Esophagus (tissue), 2 donors: ENCODE results near the gene BCL11A. TPM values are rescaled to one million over a fixed set of nuclear protein-coding genes. Genes with fewer than 3 reads are reported as not detected.

ENCODE experiments used
- H3K27ac ChIP-seq, 2 donors: one replicate each; pipeline ENCODE4 v1.5.1; 2013; ENCODE audit warnings: low read depth in 2 of 2, mild to moderate bottlenecking in 2 of 2, inconsistent platforms in 1 of 2, low read length in 1 of 2, moderate library complexity in 1 of 2
- H3K27me3 ChIP-seq, 2 donors: one replicate each; pipeline ENCODE4 v1.6.1; 2013; ENCODE audit warnings: low read length in 2 of 2, control low read depth in 1 of 2, mild to moderate bottlenecking in 1 of 2; ENCODE audit not compliant: insufficient read depth in 2 of 2, control insufficient read depth in 1 of 2
- H3K36me3 ChIP-seq, 2 donors: one replicate each; pipeline ENCODE4 v1.6.1; 2013; ENCODE audit warnings: low read length in 1 of 2; ENCODE audit not compliant: control insufficient read depth in 2 of 2, insufficient read depth in 2 of 2
- H3K4me1 ChIP-seq, 2 donors: one replicate each; pipeline ENCODE4 v1.6.1; 2013; ENCODE audit warnings: low read length in 1 of 2; ENCODE audit not compliant: control insufficient read depth in 2 of 2, insufficient read depth in 2 of 2
- H3K4me3 ChIP-seq, 2 donors: one replicate each; pipeline ENCODE4 v1.5.1; 2013; ENCODE audit warnings: low read length in 2 of 2, mild to moderate bottlenecking in 2 of 2, low read depth in 1 of 2, moderate library complexity in 1 of 2
- H3K9me3 ChIP-seq, 2 donors: one replicate each; pipeline ENCODE4 v1.6.1; 2013; ENCODE audit warnings: mild to moderate bottlenecking in 2 of 2, low read depth in 1 of 2, low read length in 1 of 2, moderate library complexity in 1 of 2; ENCODE audit not compliant: control insufficient read depth in 2 of 2, insufficient read depth in 1 of 2
- WGBS, 2 donors: extraction: QIAGEN DNeasy Blood & Tissue Kit; methylation state at CpG; one replicate each; pipeline ENCODE4 v1.1.7; 2013; 5-methylcytosine and 5-hydroxymethylcytosine counted together
- polyA plus RNA-seq, 2 donors: library from polyadenylated mRNA; stranded (reverse); fragments of 200-250 nt; gene quantifications; one replicate each; pipeline ENCODE4 v1.2.3, GENCODE V29; 2013
- donor health status: healthy with polysubstance abuse.
- donor health status: Bipolar disorder and iron deficiency.

The BCL11A gene
- polyA plus RNA-seq, 2 donors: 8.6 to 25.5 TPM

DNA sequence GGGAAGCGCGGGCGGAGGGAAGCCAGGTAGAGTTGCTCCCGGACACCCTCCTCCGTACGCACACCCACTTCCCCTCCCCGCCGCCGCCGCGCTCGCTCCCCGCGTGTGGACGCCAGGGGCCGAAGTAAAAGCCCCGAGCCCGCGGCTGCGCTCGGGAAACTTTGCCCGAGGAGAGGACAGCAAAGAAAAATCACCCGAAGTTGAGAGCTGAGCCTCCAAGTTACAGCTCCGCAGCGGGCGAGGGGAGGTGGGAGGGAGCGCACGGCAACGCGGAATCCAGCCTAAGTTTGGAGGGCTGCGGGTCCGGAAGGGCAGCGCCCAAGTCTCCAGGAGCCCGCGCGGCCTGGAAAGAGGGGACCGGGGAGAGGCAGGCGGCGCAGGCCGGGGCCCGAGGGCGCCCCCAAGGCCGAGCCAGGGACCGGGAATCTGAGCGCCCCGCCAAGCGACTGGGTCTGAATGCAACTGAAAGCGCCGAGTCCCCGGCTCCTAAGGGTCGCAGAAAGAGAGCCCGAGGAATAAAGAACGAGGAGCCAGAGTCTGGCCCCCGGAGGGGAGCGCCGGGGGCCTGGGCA lies 706 bp upstream of the BCL11A start:
- no peaks in the 10 kb centered on the region for H3K4me1 ChIP-seq
- peaks cover 0 to 3% of the 10 kb centered on the region in 2 donors for H3K27me3 ChIP-seq

GRCh38 chr2:60552851-60553494 lies 481 bp downstream of the BCL11A start:
- H3K4me1 ChIP-seq: no peaks in the 10 kb centered on the region
- H3K4me3 ChIP-seq: peak overlapping the region; percentile 62 to 71
- no peaks in the 10 kb centered on the region for H3K36me3 ChIP-seq
- H3K27me3 ChIP-seq: peaks cover 0 to 3% of the 10 kb centered on the region in 2 donors
- peak overlapping the region; percentile 81 to 84 for H3K27ac ChIP-seq
- no peaks in the 10 kb centered on the region for H3K9me3 ChIP-seq
- WGBS, 2 donors: 2 to 3% methylated on average over 38 of the region's 38 CpGs

More for the DNA sequence above, 706 bp upstream of the BCL11A start:
- Histone ChIP-seq H3K27ac (peak overlapping the region; percentile 74 to 93), H3K9me3 (no peaks in the 10 kb centered on the region), H3K4me3 (peak overlapping the region; percentile 62 to 82), H3K36me3 (no peaks in the 10 kb centered on the region)
- WGBS, 2 donors: 1% methylated on average over 55 to 56 of the region's 56 CpGs

- 1 to 2% methylated on average over 47 to 49 of the region's 49 CpGs for WGBS, 2 donors
- Histone ChIP-seq H3K4me3 (peak overlapping the region; percentile 62 to 71), H3K27ac (peak overlapping the region; percentile 77 to 84), H3K27me3 (peaks cover 0 to 3% of the 10 kb centered on the region in 2 donors), H3K36me3 (no peaks in the 10 kb centered on the region), H3K4me1 (no peaks in the 10 kb centered on the region), H3K9me3 (no peaks in the 10 kb centered on the region)
Observed at GRCh38 chr2:60552078-60552850, 1.2 kb downstream of the BCL11A start.

- peak overlapping the region; percentile 77 to 84 for H3K27ac ChIP-seq
- no peaks in the 10 kb centered on the region for H3K9me3 ChIP-seq
- H3K4me3 ChIP-seq: peak overlapping the region; percentile 62 to 71
- WGBS, 2 donors: 3% methylated on average over 53 to 63 of the region's 63 CpGs
- H3K27me3 ChIP-seq: peaks cover 0 to 3% of the 10 kb centered on the region in 2 donors
- no peaks in the 10 kb centered on the region for H3K4me1 ChIP-seq
- H3K36me3 ChIP-seq: no peaks in the 10 kb centered on the region
Observed at GRCh38 chr2:60551240-60552077, 2.0 kb downstream of the BCL11A start.

- Histone ChIP-seq H3K4me1 (peaks cover 0 to 2% of the 10 kb centered on the region in 2 donors), H3K4me3 (peak overlapping the region; percentile 62 to 71), H3K27ac (peak overlapping the region; percentile 77 to 84), H3K27me3 (peaks cover 0 to 3% of the 10 kb centered on the region in 2 donors), H3K36me3 (no peaks in the 10 kb centered on the region), H3K9me3 (no peaks in the 10 kb centered on the region)
- 6 to 8% methylated on average over 8 of the region's 8 CpGs for WGBS, 2 donors
Observed at GRCh38 chr2:60550984-60551239, 2.5 kb downstream of the BCL11A start.

GRCh38 chr2:60550178-60550983 lies 3.1 kb downstream of the BCL11A start:
- Histone ChIP-seq H3K27me3 (peaks cover 0 to 3% of the 10 kb centered on the region in 2 donors), H3K4me1 (peaks cover 0 to 3% of the 10 kb centered on the region in 2 donors)

GRCh38 chr2:60549928-60550177 lies 3.6 kb downstream of the BCL11A start:
- Histone ChIP-seq H3K4me3 (peak overlapping the region; percentile 62 to 66), H3K27me3 (peaks cover 0 to 3% of the 10 kb centered on the region in 2 donors), H3K36me3 (no peaks in the 10 kb centered on the region), H3K4me1 (peaks cover 3 to 6% of the 10 kb centered on the region in 2 donors), H3K27ac (peak overlapping the region; percentile 81 to 84), H3K9me3 (no peaks in the 10 kb centered on the region)
- WGBS, 2 donors: 0% methylated on average over 13 of the region's 13 CpGs

More at GRCh38 chr2:60550178-60550983, 3.1 kb downstream of the BCL11A start:
- Histone ChIP-seq H3K4me3 (peak overlapping the region; percentile 62 to 66), H3K9me3 (no peaks in the 10 kb centered on the region), H3K36me3 (no peaks in the 10 kb centered on the region), H3K27ac (peak overlapping the region; percentile 81 to 84)
- 1% methylated on average over 53 to 62 of the region's 62 CpGs for WGBS, 2 donors

DNA sequence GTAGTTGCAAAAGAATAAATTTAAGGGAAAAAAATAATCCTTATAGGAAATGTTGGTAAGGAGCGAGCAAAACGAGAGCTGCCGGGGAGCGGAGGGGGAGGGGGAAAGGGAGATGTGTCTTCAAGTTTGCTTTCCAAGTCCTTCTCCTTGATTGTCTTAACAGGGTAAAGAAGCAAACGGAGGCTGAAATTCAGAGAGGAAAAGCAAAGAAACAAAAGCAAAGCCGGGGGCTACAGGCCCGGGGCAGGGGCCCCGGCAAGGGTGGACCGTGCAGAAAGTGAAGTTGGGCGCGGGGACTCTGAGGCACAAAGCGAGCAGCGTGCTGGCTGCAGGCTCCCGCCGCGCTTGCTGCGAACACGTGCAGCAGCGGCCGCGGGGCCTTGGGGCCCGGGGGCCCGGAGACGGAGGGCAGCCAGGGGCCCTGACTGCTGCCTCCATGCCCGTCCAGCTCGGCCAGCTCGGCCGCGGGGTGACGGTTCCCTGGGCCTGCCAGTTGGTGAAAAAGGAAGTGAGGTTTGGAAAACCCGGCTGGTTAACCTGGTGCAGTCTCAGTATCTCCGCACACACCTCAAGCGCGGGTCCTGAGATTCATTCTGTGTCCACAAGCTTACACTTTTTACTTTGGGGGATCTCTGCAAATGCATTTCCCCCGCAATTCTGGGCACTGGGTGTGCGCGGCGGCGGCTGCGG lies 4.1 kb downstream of the BCL11A start:
- Histone ChIP-seq H3K9me3 (no peaks in the 10 kb centered on the region), H3K27ac (peak overlapping the region; percentile 81 to 84), H3K4me3 (peak overlapping the region; percentile 62 to 66), H3K27me3 (peaks cover 0 to 3% of the 10 kb centered on the region in 2 donors), H3K4me1 (peaks cover 3 to 6% of the 10 kb centered on the region in 2 donors), H3K36me3 (no peaks in the 10 kb centered on the region)
- 2% methylated on average over 39 to 40 of the region's 40 CpGs for WGBS, 2 donors
